Hepatocyte (in vitro differentiated cells): ENCODE results near the gene ABHD8. TPM values are rescaled to one million over a fixed set of nuclear protein-coding genes. Genes with fewer than 3 reads are reported as not detected.

Experiments
- DNase-seq: peaks from one replicate; pipeline ENCODE4 v3.0.0-alpha.2; 2016; ENCODE audit warnings: low spot score
- H2AFZ ChIP-seq: fragments of 200-600 bp; sonication (generic); 2 replicates; pipeline ENCODE4 v1.6.0; 2016; ENCODE audit warnings: antibody characterized with exemption, mild to moderate bottlenecking
- H3K27ac ChIP-seq: fragments of 200-600 bp; sonication (generic); 2 replicates; pipeline ENCODE4 v1.5.1; 2016; ENCODE audit warnings: mild to moderate bottlenecking
- H3K27me3 ChIP-seq: fragments of 200-600 bp; sonication (generic); 2 replicates; pipeline ENCODE4 v1.6.1; 2016
- H3K36me3 ChIP-seq: fragments of 200-600 bp; sonication (generic); replicated peaks from 2 replicates; pipeline ENCODE4 v1.5.1; 2016; ENCODE audit warnings: low read depth; ENCODE audit not compliant: insufficient read depth
- H3K4me1 ChIP-seq: fragments of 200-600 bp; sonication (generic); 2 replicates; pipeline ENCODE4 v1.5.1; 2016; ENCODE audit warnings: mild to moderate bottlenecking, moderate library complexity; ENCODE audit not compliant: insufficient read depth
- H3K4me2 ChIP-seq: fragments of 200-600 bp; sonication (generic); 2 replicates; pipeline ENCODE4 v1.6.0; 2016
- H3K4me3 ChIP-seq: fragments of 200-600 bp; sonication (generic); 2 replicates; pipeline ENCODE4 v1.5.1; 2016; ENCODE audit warnings: mild to moderate bottlenecking
- H3K79me2 ChIP-seq: fragments of 200-600 bp; sonication (generic); 2 replicates; pipeline ENCODE4 v1.6.0; 2017; ENCODE audit warnings: mild to moderate bottlenecking
- H3K9me2 ChIP-seq: fragments of 200-600 bp; sonication (generic); replicated peaks from 2 replicates; pipeline ENCODE4 v1.6.0; 2017; ENCODE audit warnings: mild to moderate bottlenecking; ENCODE audit not compliant: insufficient read depth
- H3K9me3 ChIP-seq: fragments of 200-600 bp; sonication (generic); 2 replicates; pipeline ENCODE4 v1.5.1; 2016; ENCODE audit warnings: low read depth, mild to moderate bottlenecking
- H4K20me1 ChIP-seq: fragments of 200-600 bp; sonication (generic); 2 replicates; pipeline ENCODE4 v1.6.0; 2016; ENCODE audit warnings: mild to moderate bottlenecking; ENCODE audit not compliant: insufficient read depth, poor library complexity, severe bottlenecking
- EZH2 ChIP-seq: fragments of 200-600 bp; sonication (generic); IDR thresholded peaks from 2 replicates; pipeline ENCODE4 v1.6.1; 2016; ENCODE audit warnings: antibody characterized with exemption, mild to moderate bottlenecking, borderline replicate concordance
- EZH2phosphoT487 ChIP-seq: fragments of 200-600 bp; sonication (generic); IDR thresholded peaks from one replicate; pipeline ENCODE4 v1.6.1; 2018; ENCODE audit warnings: antibody characterized with exemption, mild to moderate bottlenecking, low read depth, moderate library complexity; ENCODE audit not compliant: unreplicated experiment, severe bottlenecking
- WGBS: methylation state at CpG from one replicate; pipeline ENCODE4 v1.1.6; 2016; ENCODE audit warnings: low lambda C conversion rate; ENCODE audit errors: missing lambda C conversion rate; 5-methylcytosine and 5-hydroxymethylcytosine counted together
- polyA plus RNA-seq: library from polyadenylated mRNA; unstranded; fragments of >200 nt; fragmentation: Nextera tagmentation; extraction: Ambion mirVana; gene quantifications from 2 replicates; pipeline ENCODE4 v1.2.1, GENCODE V29; 2016
- total RNA-seq: library from RNA; depleted of rRNA; stranded (reverse); fragments of >200 nt; gene quantifications from 2 replicates; pipeline ENCODE4 v1.2.3, GENCODE V29; 2014
- TF ChIP-seq, protein P1 (sequence below): fragments of 200-600 bp; sonication (generic); IDR thresholded peaks from 2 replicates; pipeline ENCODE4 v1.5.1; 2016; ENCODE audit warnings: antibody characterized with exemption, mild to moderate bottlenecking; ENCODE audit not compliant: poor library complexity

The ABHD8 gene
- total and polyA plus RNA-seq, 2 experiments from 2014 or later: 12.9 to 17.6 TPM

DNA sequence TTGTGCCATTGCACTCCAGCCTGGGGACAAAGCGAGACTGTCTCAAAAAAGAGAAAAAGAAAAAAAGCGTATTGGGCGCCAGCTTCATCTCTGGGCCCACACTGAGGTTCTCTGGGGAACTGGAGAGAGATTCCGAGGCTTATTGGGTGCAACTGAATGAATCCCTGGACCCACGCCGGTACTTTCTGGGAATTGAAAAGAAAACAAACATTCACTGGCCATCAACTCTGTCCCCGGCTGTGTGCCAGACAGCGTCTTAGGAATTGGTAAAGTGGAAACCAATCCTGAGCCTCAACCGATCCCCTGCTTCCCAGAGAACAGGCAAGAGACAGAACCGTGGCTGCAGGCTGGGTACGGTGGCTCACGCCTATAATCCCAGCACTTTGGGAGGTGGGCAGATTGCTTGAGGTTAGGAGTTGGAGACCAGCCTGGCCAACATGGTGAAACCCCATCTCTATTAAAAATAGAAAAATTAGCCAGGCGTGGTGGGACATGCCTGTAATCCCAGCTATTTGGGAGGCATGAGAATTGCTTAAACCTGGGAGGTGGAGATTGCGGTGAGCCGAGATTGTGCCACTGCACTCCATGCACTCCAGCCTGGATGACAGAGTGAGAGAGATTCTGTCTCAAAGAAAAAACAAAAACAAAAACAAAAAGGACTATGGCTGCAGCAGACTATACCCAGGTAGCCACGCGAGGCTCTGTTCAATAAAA, 22.8 kb upstream of the ABHD8 start:
- H4K20me1 ChIP-seq: no peaks in the 10 kb centered on the region
- H3K4me3 ChIP-seq: no peak overlapping the region
- peaks cover 12% of the 10 kb centered on the region for H3K4me1 ChIP-seq
- TF ChIP-seq EZH2phosphoT487 (no peak), EZH2 (no peak)
- TF ChIP-seq, protein P1, sequence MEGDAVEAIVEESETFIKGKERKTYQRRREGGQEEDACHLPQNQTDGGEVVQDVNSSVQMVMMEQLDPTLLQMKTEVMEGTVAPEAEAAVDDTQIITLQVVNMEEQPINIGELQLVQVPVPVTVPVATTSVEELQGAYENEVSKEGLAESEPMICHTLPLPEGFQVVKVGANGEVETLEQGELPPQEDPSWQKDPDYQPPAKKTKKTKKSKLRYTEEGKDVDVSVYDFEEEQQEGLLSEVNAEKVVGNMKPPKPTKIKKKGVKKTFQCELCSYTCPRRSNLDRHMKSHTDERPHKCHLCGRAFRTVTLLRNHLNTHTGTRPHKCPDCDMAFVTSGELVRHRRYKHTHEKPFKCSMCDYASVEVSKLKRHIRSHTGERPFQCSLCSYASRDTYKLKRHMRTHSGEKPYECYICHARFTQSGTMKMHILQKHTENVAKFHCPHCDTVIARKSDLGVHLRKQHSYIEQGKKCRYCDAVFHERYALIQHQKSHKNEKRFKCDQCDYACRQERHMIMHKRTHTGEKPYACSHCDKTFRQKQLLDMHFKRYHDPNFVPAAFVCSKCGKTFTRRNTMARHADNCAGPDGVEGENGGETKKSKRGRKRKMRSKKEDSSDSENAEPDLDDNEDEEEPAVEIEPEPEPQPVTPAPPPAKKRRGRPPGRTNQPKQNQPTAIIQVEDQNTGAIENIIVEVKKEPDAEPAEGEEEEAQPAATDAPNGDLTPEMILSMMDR: no peak
- H3K79me2 ChIP-seq: no peaks in the 10 kb centered on the region
- no peak for DNase-seq
- no peaks in the 10 kb centered on the region for H3K9me3 ChIP-seq
- WGBS: 95% methylated on average over 17 of the region's 17 CpGs
- H3K36me3 ChIP-seq: no peaks in the 10 kb centered on the region
- H3K27ac ChIP-seq: no peak overlapping the region
- no peak overlapping the region for H2AFZ ChIP-seq
- no peak overlapping the region for H3K4me2 ChIP-seq
- H3K9me2 ChIP-seq: no peaks in the 10 kb centered on the region
- H3K27me3 ChIP-seq: no peaks in the 10 kb centered on the region

DNA sequence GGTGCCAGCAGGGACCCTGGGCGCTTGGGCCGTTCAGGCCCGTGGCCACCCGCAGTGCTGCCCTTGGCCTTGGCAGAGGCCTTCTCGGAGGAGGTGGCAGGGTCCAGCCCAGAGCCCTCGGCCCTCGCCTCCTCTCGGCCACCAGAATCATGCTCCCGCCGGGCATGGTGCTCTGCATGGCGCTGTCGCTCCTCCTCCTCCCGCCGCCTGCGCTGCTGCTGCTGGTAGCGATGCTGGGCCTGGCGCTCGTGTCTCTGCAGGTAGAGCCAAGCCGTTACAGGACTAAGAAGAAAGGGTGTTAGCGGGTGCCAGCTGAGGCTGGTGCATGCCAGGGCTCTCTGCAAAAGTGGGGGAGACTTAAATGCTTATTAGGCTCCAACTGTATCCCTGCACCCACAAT, 21.9 kb upstream of the ABHD8 start:
- Histone ChIP-seq H3K4me1 (peaks cover 12% of the 10 kb centered on the region), H3K36me3 (no peaks in the 10 kb centered on the region), H3K4me2 (no peak overlapping the region), H3K27me3 (no peaks in the 10 kb centered on the region), H3K27ac (no peak overlapping the region), H3K9me2 (no peaks in the 10 kb centered on the region), H2AFZ (no peak overlapping the region), H4K20me1 (no peaks in the 10 kb centered on the region), H3K79me2 (no peaks in the 10 kb centered on the region), H3K9me3 (no peaks in the 10 kb centered on the region), H3K4me3 (no peak overlapping the region)
- 96% methylated on average over 20 of the region's 20 CpGs for WGBS
- TF ChIP-seq, protein P1: no peak
- no peak for TF ChIP-seq EZH2
- no peak for TF ChIP-seq EZH2phosphoT487
- no peak for DNase-seq

DNA sequence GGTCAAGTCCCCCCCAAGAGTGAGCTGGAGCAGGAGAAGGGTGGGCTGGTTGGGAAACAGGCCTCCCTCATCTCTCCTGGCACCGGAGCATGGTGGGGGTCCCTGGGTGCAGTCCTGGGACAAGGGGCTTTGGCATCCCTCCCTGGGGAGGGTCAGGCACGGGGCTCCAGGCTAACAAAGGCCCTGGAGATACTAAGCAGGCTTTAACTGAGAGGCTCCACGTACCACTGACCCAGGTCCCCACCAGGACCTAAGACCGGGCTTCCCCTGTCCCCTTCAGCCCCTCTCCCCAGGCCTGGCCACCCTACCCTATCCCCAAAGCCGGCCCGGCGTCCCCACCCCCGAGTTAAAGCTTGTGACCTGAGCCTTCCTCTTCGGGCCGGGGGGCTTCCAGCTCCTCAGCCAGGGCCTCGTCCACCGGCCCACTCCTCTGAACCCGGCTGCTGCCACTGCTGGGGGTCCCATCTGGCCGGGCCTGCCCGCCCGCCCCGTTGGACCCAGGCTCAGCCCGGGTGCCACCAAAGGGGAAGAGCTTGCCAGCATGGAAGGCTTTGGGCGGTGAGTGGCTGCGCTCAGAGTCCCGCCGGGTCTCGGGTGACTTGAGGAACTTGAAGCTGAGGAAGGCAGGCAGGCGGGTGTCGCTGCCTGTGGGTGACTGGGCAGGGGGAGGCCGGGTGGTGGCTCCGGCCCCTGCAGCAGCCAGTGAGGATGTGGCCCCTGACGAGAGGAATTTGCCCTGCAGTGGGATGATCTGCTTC, 21.3 kb upstream of the ABHD8 start:
- TF ChIP-seq EZH2phosphoT487 (no peak), EZH2 (no peak)
- TF ChIP-seq, protein P1: no peak
- Histone ChIP-seq H3K4me3 (no peak overlapping the region), H3K4me1 (peaks cover 12% of the 10 kb centered on the region), H3K79me2 (no peaks in the 10 kb centered on the region), H2AFZ (no peak overlapping the region), H3K9me3 (no peaks in the 10 kb centered on the region), H4K20me1 (no peaks in the 10 kb centered on the region), H3K4me2 (no peak overlapping the region), H3K9me2 (no peaks in the 10 kb centered on the region), H3K36me3 (no peaks in the 10 kb centered on the region), H3K27ac (no peak overlapping the region), H3K27me3 (no peaks in the 10 kb centered on the region)
- 95% methylated on average over 18 of the region's 28 CpGs for WGBS
- DNase-seq: peak; percentile 5
